Measurements from ENCODE around the gene HMHB1.

Gene HMHB1

GRCh38 chr5:143850050-143850683 is 38.2 kb downstream of the HMHB1 start:
- no peak for TF ChIP-seq CTCF (IDR thresholded peaks at IDR 0.05)

GRCh38 chr5:143851383-143851782 is 39.4 kb downstream of the HMHB1 start:
- TF ChIP-seq CTCF (IDR thresholded peaks at IDR 0.05) = no peak

- no peak; the same call in 1 of the 2 replicates for TF ChIP-seq CTCF (IDR thresholded peaks at IDR 0.05)
Measured at GRCh38 chr5:143860211-143860610, 48.2 kb downstream of the HMHB1 start.

- no peak for TF ChIP-seq CTCF (IDR thresholded peaks at IDR 0.05)
Measured at GRCh38 chr5:143862271-143862670, 50.3 kb downstream of the HMHB1 start.

GRCh38 chr5:143865426-143866025 is 53.6 kb downstream of the HMHB1 start:
- TF ChIP-seq CTCF (IDR thresholded peaks at IDR 0.05) = no peak
